ENCODE measurements around the gene PIK3C2B. TPM values are rescaled to one million over a fixed set of nuclear protein-coding genes. Genes with fewer than 3 reads are reported as not detected.

Gene PIK3C2B
- polyA plus RNA-seq, 1 donor from 2014 or later: 23.7 TPM

- no peak for TF ChIP-seq RAD21 (conservative IDR thresholded peaks at IDR 0.05)
- TF ChIP-seq TAF1 (IDR thresholded peaks at IDR 0.05; ENCODE audit: low read depth): no peak
- TF ChIP-seq REST (IDR thresholded peaks at IDR 0.05; ENCODE audit: borderline replicate concordance): no peak
- peak; percentile 59 for TF ChIP-seq MXI1 (conservative IDR thresholded peaks at IDR 0.05; ENCODE audit: poor library complexity, severe bottlenecking)
- TF ChIP-seq SMC3 (conservative IDR thresholded peaks at IDR 0.05; ENCODE audit: poor library complexity): no peak
- TF ChIP-seq CTCF (IDR thresholded peaks at IDR 0.05; ENCODE audit: poor library complexity, severe bottlenecking): no peak
- no peak for TF ChIP-seq EP300 (conservative IDR thresholded peaks at IDR 0.05; ENCODE audit: poor library complexity, severe bottlenecking)
- peaks cover 7% of the 10 kb centered on the region for H3F3A ChIP-seq (ENCODE audit: insufficient read depth, low read length, poor library complexity, severe bottlenecking)
- H3K4me2 ChIP-seq (ENCODE audit: low read length): peak overlapping the region; percentile 79
- H3K79me2 ChIP-seq (replicated peaks; ENCODE audit: insufficient read depth, low read length): no peaks in the 10 kb centered on the region
- H2AFZ ChIP-seq (ENCODE audit: low read depth, low read length): peak overlapping the region; percentile 83
- H4K20me1 ChIP-seq (ENCODE audit: insufficient read depth): no peaks in the 10 kb centered on the region
- H3K4me3 ChIP-seq (ENCODE audit: low read length): peak overlapping the region; percentile 67
- no peaks in the 10 kb centered on the region for H3K27me3 ChIP-seq (ENCODE audit: insufficient read depth, low read depth, low read length)
- H3K36me3 ChIP-seq (ENCODE audit: insufficient read depth, low read length): no peaks in the 10 kb centered on the region
- no peaks in the 10 kb centered on the region for H3K9me2 ChIP-seq (ENCODE audit: insufficient read depth, low read length)
- no peaks in the 10 kb centered on the region for H3K9me3 ChIP-seq (ENCODE audit: low read length)
- peak overlapping the region; percentile 72 for H3K9ac ChIP-seq (ENCODE audit: low read length)
- H3K27ac ChIP-seq (ENCODE audit: low read length): peak overlapping the region; percentile 75
These were observed 12.9 kb upstream of the PIK3C2B start for GRCh38 chr1:204507317-204508105.

GRCh38 chr1:204506969-204507316 lies 12.3 kb upstream of the PIK3C2B start:
- Histone ChIP-seq H3K4me2 (ENCODE audit: low read length) (peak overlapping the region; percentile 60), H3K79me2 (replicated peaks; ENCODE audit: insufficient read depth, low read length) (no peaks in the 10 kb centered on the region), H3K27me3 (ENCODE audit: insufficient read depth, low read depth, low read length) (no peaks in the 10 kb centered on the region), H2AFZ (ENCODE audit: low read depth, low read length) (peak overlapping the region; percentile 83), H3K27ac (ENCODE audit: low read length) (peak overlapping the region; percentile 75), H3K9me3 (ENCODE audit: low read length) (no peaks in the 10 kb centered on the region), H3K4me3 (ENCODE audit: low read length) (peak overlapping the region; percentile 67), H3K9me2 (ENCODE audit: insufficient read depth, low read length) (no peaks in the 10 kb centered on the region), H3F3A (ENCODE audit: insufficient read depth, low read length, poor library complexity, severe bottlenecking) (peaks cover 7% of the 10 kb centered on the region), H3K9ac (ENCODE audit: low read length) (peak overlapping the region; percentile 72), H3K36me3 (ENCODE audit: insufficient read depth, low read length) (no peaks in the 10 kb centered on the region), H4K20me1 (ENCODE audit: insufficient read depth) (no peaks in the 10 kb centered on the region)
- TF ChIP-seq EP300 (conservative IDR thresholded peaks at IDR 0.05; ENCODE audit: poor library complexity, severe bottlenecking) (peak; percentile 14), REST (IDR thresholded peaks at IDR 0.05; ENCODE audit: borderline replicate concordance) (peak; percentile 18), TAF1 (IDR thresholded peaks at IDR 0.05; ENCODE audit: low read depth) (no peak), POLR2AphosphoS5 (IDR thresholded peaks at IDR 0.05) (peak; percentile 30)

Data from neural cell (in vitro differentiated cells).